Activated naive CD4-positive, alpha-beta T cell treated with anti-CD3 and anti-CD28 coated beads, Interleukin-2, amount 10 ng/mL, durations not matched to agents 7 days and 5 days (primary cell): ENCODE results near the gene ZNF208.
"Not testable (repeated sequence)": the region's sequence is repeated elsewhere in the genome, so short reads cannot be mapped to it uniquely, and the experiment has no call there.

Experiments used
- CTCF ChIA-PET: fragments of 350-600 bp; sonication (Branson Sonifier 250); formaldehyde crosslinking; loops from one replicate; lab custom pipeline; 2021; ENCODE audit warnings: antibody characterized with exemption; lab: Charles Lee
- DNase-seq: peaks from one replicate; pipeline ENCODE4 v3.0.0-alpha.2; 2020
- H3K27ac Mint-ChIP-seq: one replicate; pipeline ENCODE4 v1.8.0; 2021; ENCODE audit warnings: mild to moderate bottlenecking, moderate library complexity, mixed read lengths
- H3K27me3 Mint-ChIP-seq: one replicate; pipeline ENCODE4 v1.8.0; 2021; ENCODE audit warnings: mild to moderate bottlenecking, mixed read lengths
- H3K36me3 Mint-ChIP-seq: one replicate; pipeline ENCODE4 v1.8.0; 2021; ENCODE audit warnings: mixed read lengths
- H3K4me1 Mint-ChIP-seq: one replicate; pipeline ENCODE4 v1.8.0; 2021; ENCODE audit warnings: mixed read lengths
- H3K4me3 Mint-ChIP-seq: one replicate; pipeline ENCODE4 v1.8.0; 2021; ENCODE audit warnings: mild to moderate bottlenecking, moderate library complexity, mixed read lengths
- H3K9me3 Mint-ChIP-seq: one replicate; pipeline ENCODE4 v1.8.0; 2021; ENCODE audit warnings: mixed read lengths

ZNF208 gene

GRCh38 chr19:22010437-22011143 lies at the start of gene ZNF208:
TSS of gene ZNF208 (minus strand) at chr19:22010943. CDS start at chr19:22010794, 149 bp downstream.
- not testable (repeated sequence) for DNase-seq, H3K4me1 Mint-ChIP-seq, H3K27ac Mint-ChIP-seq, H3K36me3 Mint-ChIP-seq, H3K27me3 Mint-ChIP-seq
- Mint-ChIP-seq H3K9me3 (peaks cover 27% of the 10 kb centered on the region), H3K4me3 (peak within 1 kb of the TSS; percentile 38)
- CTCF ChIA-PET, result interaction anchor here (0.5 kb wide), 1 partner anchor 212 kb away, joined by 4 read pairs; no protein-coding TSS in a partner anchor

- Mint-ChIP-seq H3K27ac (peak overlapping the region; percentile 93), H3K36me3 (peaks cover 24% of the 10 kb centered on the region), H3K4me1 (peaks cover 2% of the 10 kb centered on the region), H3K9me3 (peaks cover 33% of the 10 kb centered on the region), H3K4me3 (peak overlapping the region; percentile 90), H3K27me3 (no peaks in the 10 kb centered on the region)
- CTCF ChIA-PET, result no interaction called here
- peak; percentile 46 for DNase-seq
These were observed 41.9 kb upstream of the ZNF208 start for GRCh38 chr19:22052644-22053013.

GRCh38 chr19:22041151-22041550 lies 30.4 kb upstream of the ZNF208 start:
- H3K4me1 Mint-ChIP-seq, DNase-seq, H3K4me3 Mint-ChIP-seq, H3K27ac Mint-ChIP-seq, H3K27me3 Mint-ChIP-seq, H3K36me3 Mint-ChIP-seq, CTCF ChIA-PET: not testable (repeated sequence)
- H3K9me3 Mint-ChIP-seq, result peaks cover 44% of the 10 kb centered on the region

GRCh38 chr19:22030680-22031079 lies 19.9 kb upstream of the ZNF208 start:
- Mint-ChIP-seq H3K9me3 (peaks cover 56% of the 10 kb centered on the region), H3K27me3 (no peaks in the 10 kb centered on the region), H3K27ac (no peak overlapping the region), H3K36me3 (no peaks in the 10 kb centered on the region), H3K4me3 (no peak overlapping the region), H3K4me1 (no peaks in the 10 kb centered on the region)
- CTCF ChIA-PET, result no interaction called here
- DNase-seq, result no peak

- Mint-ChIP-seq H3K4me3 (no peak overlapping the region), H3K36me3 (no peaks in the 10 kb centered on the region), H3K27me3 (no peaks in the 10 kb centered on the region), H3K9me3 (peaks cover 51% of the 10 kb centered on the region), H3K27ac (no peak overlapping the region), H3K4me1 (no peaks in the 10 kb centered on the region)
- CTCF ChIA-PET, result no interaction called here
- DNase-seq, result no peak
These were observed 15.9 kb upstream of the ZNF208 start for GRCh38 chr19:22026687-22027086.

GRCh38 chr19:22025539-22025938 lies 14.8 kb upstream of the ZNF208 start:
- H3K27me3 Mint-ChIP-seq, H3K4me1 Mint-ChIP-seq, H3K4me3 Mint-ChIP-seq, H3K27ac Mint-ChIP-seq, DNase-seq, H3K36me3 Mint-ChIP-seq, CTCF ChIA-PET: not testable (repeated sequence)
- H3K9me3 Mint-ChIP-seq, result peaks cover 48% of the 10 kb centered on the region

GRCh38 chr19:21970466-21970865 lies 40.3 kb downstream of the ZNF208 start:
- no peak overlapping the region for H3K4me3 Mint-ChIP-seq
- H3K4me1 Mint-ChIP-seq, result no peaks in the 10 kb centered on the region
- no peak for DNase-seq
- peaks cover 70% of the 10 kb centered on the region for H3K9me3 Mint-ChIP-seq
- no peaks in the 10 kb centered on the region for H3K27me3 Mint-ChIP-seq
- no peaks in the 10 kb centered on the region for H3K36me3 Mint-ChIP-seq
- CTCF ChIA-PET, result no interaction called here
- H3K27ac Mint-ChIP-seq, result no peak overlapping the region

GRCh38 chr19:21947775-21948174 lies 63.0 kb downstream of the ZNF208 start:
- no peak for DNase-seq
- H3K27me3 Mint-ChIP-seq, result no peaks in the 10 kb centered on the region
- H3K4me1 Mint-ChIP-seq, result no peaks in the 10 kb centered on the region
- H3K4me3 Mint-ChIP-seq, result no peak overlapping the region
- CTCF ChIA-PET, result no interaction called here
- peaks cover 40% of the 10 kb centered on the region for H3K9me3 Mint-ChIP-seq
- H3K36me3 Mint-ChIP-seq, result no peaks in the 10 kb centered on the region
- H3K27ac Mint-ChIP-seq, result no peak overlapping the region

- H3K36me3 Mint-ChIP-seq, result no peaks in the 10 kb centered on the region
- no peaks in the 10 kb centered on the region for H3K4me1 Mint-ChIP-seq
- H3K27ac Mint-ChIP-seq, result no peak overlapping the region
- no peaks in the 10 kb centered on the region for H3K27me3 Mint-ChIP-seq
- DNase-seq, result no peak
- CTCF ChIA-PET, result no interaction called here
- peaks cover 11% of the 10 kb centered on the region for H3K9me3 Mint-ChIP-seq
- no peak overlapping the region for H3K4me3 Mint-ChIP-seq
These were observed 70.1 kb downstream of the ZNF208 start for GRCh38 chr19:21940684-21941083.

GRCh38 chr19:21934593-21934992 lies 76.2 kb downstream of the ZNF208 start:
- no peak for DNase-seq
- CTCF ChIA-PET, result no interaction called here
- H3K4me1 Mint-ChIP-seq, result no peaks in the 10 kb centered on the region
- H3K27me3 Mint-ChIP-seq, result no peaks in the 10 kb centered on the region
- H3K36me3 Mint-ChIP-seq, result no peaks in the 10 kb centered on the region
- H3K4me3 Mint-ChIP-seq, result no peak overlapping the region
- H3K9me3 Mint-ChIP-seq, result peaks cover 41% of the 10 kb centered on the region
- no peak overlapping the region for H3K27ac Mint-ChIP-seq

- no peak overlapping the region for H3K4me3 Mint-ChIP-seq
- no peak overlapping the region for H3K27ac Mint-ChIP-seq
- CTCF ChIA-PET, result no interaction called here
- no peaks in the 10 kb centered on the region for H3K36me3 Mint-ChIP-seq
- peaks cover 46% of the 10 kb centered on the region for H3K9me3 Mint-ChIP-seq
- no peaks in the 10 kb centered on the region for H3K4me1 Mint-ChIP-seq
- DNase-seq, result no peak
- H3K27me3 Mint-ChIP-seq, result no peaks in the 10 kb centered on the region
These were observed 76.6 kb downstream of the ZNF208 start for GRCh38 chr19:21934131-21934530.

- DNase-seq, result no peak
- no peak overlapping the region for H3K4me3 Mint-ChIP-seq
- H3K9me3 Mint-ChIP-seq, result peaks cover 61% of the 10 kb centered on the region
- no peaks in the 10 kb centered on the region for H3K4me1 Mint-ChIP-seq
- CTCF ChIA-PET, result no interaction called here
- no peak overlapping the region for H3K27ac Mint-ChIP-seq
- no peaks in the 10 kb centered on the region for H3K36me3 Mint-ChIP-seq
- no peaks in the 10 kb centered on the region for H3K27me3 Mint-ChIP-seq
These were observed 88.5 kb downstream of the ZNF208 start for GRCh38 chr19:21922276-21922675.

- no peak for DNase-seq
- no peaks in the 10 kb centered on the region for H3K27me3 Mint-ChIP-seq
- H3K4me1 Mint-ChIP-seq, result no peaks in the 10 kb centered on the region
- CTCF ChIA-PET, result no interaction called here
- no peak overlapping the region for H3K4me3 Mint-ChIP-seq
- no peaks in the 10 kb centered on the region for H3K36me3 Mint-ChIP-seq
- peaks cover 65% of the 10 kb centered on the region for H3K9me3 Mint-ChIP-seq
- H3K27ac Mint-ChIP-seq, result no peak overlapping the region
These were observed 89.0 kb downstream of the ZNF208 start for GRCh38 chr19:21921691-21922180.

GRCh38 chr19:21915411-21915810 lies 95.3 kb downstream of the ZNF208 start:
- CTCF ChIA-PET, result no interaction called here
- H3K27ac Mint-ChIP-seq, result no peak overlapping the region
- no peaks in the 10 kb centered on the region for H3K36me3 Mint-ChIP-seq
- no peaks in the 10 kb centered on the region for H3K4me1 Mint-ChIP-seq
- no peaks in the 10 kb centered on the region for H3K27me3 Mint-ChIP-seq
- no peak overlapping the region for H3K4me3 Mint-ChIP-seq
- no peak for DNase-seq
- peaks cover 63% of the 10 kb centered on the region for H3K9me3 Mint-ChIP-seq

GRCh38 chr19:21912654-21913053 lies 98.1 kb downstream of the ZNF208 start:
- Mint-ChIP-seq H3K4me1 (no peaks in the 10 kb centered on the region), H3K9me3 (peaks cover 53% of the 10 kb centered on the region), H3K4me3 (no peak overlapping the region), H3K27ac (no peak overlapping the region), H3K27me3 (no peaks in the 10 kb centered on the region), H3K36me3 (no peaks in the 10 kb centered on the region)
- DNase-seq, result no peak
- CTCF ChIA-PET, result no interaction called here
